CD4-positive, alpha-beta T cell treated with Interleukin-17A for 1 hour (primary cell): Measurements from ENCODE around the gene RAB29.
"Not testable (repeated sequence)": the region's sequence is repeated elsewhere in the genome, so short reads cannot be mapped to it uniquely, and the experiment has no call there.

Experiments used
- DNase-seq: peaks from one replicate; pipeline ENCODE4 v3.0.0-alpha.2; 2020

The RAB29 gene, protein sequence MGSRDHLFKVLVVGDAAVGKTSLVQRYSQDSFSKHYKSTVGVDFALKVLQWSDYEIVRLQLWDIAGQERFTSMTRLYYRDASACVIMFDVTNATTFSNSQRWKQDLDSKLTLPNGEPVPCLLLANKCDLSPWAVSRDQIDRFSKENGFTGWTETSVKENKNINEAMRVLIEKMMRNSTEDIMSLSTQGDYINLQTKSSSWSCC

DNA sequence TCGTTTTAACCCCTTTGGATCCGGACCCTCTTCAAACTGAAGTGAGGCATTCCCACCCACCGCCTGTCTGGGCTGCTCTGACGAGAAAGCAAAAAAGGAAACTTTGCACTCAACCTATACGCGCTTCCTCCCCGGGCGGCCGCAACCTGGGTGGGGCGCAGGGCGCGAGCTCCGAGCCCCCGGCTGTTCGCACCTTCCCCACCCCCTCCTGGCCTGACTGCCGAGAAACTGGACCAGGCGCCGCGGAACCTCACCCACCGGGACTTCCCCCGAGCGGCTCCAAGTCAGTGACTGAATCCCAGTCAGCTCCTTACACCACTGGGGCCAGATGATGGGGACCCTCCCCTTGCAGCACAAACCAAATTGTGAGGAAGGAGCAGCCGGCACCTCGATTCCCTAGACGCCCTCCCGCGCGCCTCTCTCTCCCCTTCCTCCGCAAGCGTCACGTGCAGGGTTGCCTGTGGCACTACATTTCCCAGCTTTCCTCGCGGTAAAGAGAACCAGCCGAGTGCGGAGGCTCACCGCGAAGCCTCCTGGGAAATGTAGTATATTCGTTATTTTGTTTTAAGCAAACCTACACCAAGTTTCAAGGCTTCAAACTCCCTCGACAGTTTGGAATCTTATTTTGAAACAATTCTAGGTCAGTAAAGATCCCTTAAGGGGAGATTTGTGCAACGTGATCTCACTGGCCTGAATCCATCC lies at the start of gene RAB29:
RAB29 (minus strand) TSS at position 468 of the 702 bp plus-strand sequence. CDS start 526 bp downstream, outside the sequence.
- DNase-seq: peak; percentile 92

DNA sequence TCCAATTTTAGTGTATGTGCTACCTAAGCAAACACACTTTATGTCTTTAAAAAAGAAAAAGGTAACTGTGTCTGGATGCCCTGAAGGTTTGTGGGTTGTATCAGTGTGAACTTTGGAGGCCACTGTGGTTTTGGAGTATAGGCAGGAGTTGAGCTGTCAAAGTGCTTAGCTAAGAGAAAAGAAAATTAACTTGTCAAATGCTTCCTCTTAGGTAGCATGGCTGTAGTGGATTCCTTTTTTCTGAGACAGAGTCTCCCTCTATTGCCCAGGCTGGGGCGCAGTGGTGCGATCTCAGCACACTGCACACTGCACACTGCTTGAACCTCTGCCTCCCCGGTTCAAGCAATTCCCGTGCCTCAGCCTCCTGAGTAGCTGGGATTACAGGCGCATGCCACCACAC lies 48.9 kb upstream of the RAB29 start:
- DNase-seq: no peak

DNA sequence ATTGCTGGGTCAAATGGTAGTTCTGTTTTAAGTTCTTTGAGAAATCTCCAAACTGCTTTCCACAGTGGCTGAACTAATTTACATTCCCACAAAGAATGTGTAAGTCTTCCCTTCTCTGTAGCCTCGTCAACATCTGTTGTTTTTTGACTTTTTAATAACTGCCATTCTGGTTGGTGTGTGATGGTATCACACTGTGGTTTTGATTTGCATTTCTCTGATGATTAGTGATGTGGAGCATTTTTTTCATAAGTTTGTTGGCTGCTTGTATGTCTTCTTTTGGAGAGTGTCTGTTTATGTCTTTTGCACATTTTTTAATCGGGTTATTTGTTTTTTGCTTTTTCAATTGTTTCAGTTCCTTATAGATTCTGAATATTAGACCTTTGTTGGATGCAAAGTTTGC lies 48.0 kb upstream of the RAB29 start:
- not testable (repeated sequence) for DNase-seq

DNA sequence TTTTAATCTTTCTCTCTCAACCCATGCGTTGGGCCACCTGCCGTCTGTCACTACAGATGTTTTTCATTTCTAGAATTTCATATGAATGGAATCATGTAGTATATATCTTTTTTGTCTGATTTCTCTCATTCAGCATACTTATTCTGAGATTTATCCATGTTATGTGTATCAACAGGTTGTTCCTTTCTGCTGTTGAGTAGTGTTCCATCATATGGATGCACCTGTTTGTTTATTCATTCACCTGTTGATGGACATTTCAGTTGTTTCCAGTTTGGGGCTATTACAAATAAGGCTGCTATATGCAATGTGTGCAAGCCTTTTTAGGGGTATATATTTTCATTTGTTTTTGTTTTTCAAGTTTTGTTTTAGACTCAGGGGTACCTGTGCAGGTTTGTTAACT lies 47.1 kb upstream of the RAB29 start:
- DNase-seq: no peak

DNA sequence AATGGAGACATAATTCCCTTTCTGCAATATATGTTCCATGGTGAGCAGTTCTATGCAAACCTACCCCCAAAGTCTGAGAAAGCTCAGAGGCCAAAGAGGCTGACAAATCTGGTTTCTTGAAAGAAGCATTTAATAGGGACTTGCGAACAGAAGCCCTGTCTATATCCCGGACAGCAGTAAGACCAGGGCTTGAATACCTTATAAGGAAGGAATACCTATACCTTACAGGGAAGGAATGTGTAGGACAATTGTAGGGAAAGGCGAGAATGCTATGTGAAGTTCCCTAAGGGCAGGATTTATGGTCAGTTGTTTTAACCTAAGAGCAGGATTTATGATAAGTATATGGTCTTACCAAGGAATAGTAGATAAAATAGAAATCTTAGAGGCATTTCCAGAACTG lies 42.7 kb upstream of the RAB29 start:
- DNase-seq: no peak

DNA sequence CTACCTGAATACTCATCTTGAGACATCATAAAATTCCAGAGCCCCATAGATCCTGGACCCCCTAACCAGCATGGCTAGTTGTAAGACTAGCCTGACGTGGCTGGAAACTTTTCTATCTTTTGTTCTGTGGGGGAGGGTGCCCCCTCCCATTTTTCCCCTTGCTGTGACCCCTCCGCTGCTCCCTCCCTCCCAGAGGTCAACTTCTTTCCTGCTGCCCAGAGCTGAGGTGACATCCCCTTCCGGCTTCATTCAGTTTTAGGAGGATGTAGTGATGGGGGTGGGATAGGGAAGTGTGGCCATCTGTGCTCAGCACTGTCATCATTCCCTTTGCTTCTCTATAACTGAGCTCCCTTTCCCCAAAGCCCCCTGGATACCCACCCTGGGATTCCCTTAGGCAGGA lies 42.1 kb upstream of the RAB29 start:
- DNase-seq: no peak

DNA sequence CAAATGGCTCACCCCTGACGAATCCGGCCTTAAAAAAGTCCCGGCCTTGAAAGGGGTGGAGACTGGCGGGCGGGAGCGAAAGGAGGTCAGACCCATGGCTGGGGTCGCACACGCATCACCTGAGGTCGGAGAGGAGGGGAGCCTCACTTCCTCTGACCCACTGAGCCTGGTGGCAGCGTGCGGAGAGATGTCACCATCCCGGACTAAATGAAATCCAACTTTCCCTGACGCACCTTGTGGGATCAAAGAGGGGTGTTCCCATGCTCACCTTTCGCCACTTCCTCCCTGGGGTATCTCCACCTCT lies 38.4 kb upstream of the RAB29 start:
- DNase-seq: peak; percentile 46

DNA sequence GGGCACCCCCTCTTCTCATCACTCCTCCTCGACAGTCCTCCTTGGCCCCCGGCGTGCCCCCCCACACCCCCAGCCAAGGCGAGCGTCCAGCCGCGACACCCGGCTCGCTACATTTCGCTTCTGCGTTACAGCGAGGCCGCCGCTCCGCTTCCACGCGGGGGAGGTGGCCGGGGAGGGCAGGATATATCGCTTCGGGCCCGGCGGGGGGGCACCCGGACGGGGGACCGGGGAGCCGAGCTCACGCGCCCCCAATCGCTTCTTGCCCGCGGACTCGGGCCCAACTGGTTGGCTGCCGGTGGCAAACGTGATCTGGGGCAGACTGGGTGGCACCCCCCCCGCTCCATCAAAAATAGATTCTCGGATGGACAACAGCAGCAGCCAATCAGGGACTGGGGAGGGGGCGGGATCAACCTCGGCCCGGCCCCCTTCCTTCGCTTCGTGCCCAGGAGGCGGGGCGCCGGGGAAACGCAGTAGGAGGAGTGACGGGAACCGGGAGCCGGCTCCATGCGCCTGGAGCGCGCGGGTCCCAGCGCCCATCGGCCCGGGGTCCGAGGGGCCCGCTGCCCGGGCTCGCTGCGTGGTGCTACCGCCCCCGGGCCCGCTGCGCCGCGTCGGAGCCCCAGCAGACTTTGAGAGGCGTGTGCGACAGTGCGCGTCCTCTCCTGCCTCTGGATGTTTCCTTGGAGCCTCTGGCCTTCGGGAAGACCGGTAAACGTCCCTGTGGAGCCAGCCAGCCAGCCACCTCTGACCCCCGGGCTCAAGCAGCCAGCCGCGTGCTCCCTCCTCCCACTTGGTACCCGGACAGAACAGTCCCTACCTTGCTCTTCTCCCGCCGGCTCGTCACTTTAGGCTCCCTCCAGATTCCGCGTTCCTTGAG lies 37.8 kb upstream of the RAB29 start, which contains the start of gene SLC41A1:
SLC41A1 (minus strand) TSS at position 321 of the 877 bp plus-strand sequence. CDS start 2,757 bp downstream, outside the sequence.
- DNase-seq: peak; percentile 97

DNA sequence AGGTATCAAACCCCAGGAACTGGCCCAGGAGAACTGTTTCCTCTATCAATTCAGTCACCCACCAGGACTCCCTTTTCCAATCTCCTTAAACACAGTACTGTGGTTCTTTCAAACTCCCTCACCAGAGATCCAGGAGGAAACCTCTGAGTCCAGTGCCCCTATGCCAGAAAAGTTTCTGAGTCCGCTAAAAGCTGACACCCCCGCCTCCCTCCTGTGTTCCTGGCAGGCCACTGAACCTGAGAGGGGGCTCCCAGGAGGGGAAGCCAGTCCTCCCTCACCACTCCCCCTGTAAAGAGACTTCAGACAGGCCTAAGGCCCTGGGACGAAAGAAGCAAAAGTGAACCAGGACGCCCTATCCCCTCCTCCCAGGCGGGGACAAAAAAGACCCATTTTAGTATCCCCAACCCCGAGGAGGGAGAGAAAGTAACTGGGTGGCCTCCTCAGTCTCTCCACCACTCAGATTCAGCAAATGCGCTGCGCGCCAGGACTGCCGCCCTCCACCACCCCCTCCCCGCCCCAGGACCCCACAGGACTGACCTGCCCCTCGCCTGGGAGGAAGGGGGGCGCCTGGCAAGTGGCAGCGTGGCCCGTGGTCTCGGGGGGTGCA lies 37.1 kb upstream of the RAB29 start:
- no peak for DNase-seq

DNA sequence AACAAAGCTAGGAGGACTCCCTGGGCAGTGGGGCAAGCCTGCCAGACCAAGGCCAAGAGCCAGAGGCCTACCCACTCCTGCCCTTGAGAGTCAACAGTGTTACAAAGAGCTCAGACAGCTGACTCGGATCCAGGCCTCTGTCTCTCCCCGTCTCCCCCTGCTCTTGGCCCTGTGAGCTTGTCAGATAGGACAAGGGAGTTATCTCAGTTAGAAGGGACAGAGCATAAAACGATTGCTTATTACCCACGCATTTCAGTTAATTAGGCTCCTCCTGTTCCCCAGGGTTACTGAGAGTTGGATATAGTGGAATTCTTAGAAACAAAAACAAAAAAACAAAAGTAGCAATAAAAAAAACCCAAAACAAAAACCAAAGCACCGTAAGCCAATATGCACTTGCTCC lies 36.4 kb upstream of the RAB29 start:
- no peak for DNase-seq

DNA sequence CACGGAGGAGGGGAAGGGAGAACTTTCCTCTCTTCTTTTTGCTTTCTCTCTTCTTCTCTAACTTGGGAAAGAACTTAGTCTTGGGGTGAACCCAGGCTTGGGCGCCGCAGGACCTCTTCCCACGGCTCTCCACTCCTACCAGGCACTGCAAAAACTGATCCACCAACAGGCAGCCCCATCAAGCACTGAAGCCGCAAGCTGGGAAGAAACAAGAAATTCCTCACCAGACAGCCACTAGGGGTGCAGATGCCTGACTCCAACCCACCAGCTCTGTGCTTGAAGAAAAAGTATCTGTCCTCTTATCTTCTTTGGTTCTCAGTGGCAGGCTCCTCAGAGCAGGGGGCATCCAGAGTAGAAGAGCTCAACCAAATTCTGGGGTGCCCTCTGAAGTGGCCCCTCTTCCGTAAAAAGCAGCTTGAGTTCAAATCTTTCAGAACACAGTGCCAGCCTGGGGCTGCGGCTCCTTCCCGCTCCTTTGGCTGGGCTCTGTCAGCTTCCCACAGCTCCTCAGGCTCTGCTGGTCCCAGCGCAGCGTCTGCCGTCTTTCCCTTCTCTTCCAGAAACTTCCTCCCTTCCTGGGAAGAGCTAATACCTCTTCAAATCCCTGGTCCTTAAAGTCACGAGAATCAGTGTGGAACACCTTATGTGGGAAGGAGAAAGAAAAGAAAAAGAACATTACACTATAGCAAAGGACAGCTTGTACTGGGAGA lies 35.3 kb upstream of the RAB29 start:
- DNase-seq: no peak

DNA sequence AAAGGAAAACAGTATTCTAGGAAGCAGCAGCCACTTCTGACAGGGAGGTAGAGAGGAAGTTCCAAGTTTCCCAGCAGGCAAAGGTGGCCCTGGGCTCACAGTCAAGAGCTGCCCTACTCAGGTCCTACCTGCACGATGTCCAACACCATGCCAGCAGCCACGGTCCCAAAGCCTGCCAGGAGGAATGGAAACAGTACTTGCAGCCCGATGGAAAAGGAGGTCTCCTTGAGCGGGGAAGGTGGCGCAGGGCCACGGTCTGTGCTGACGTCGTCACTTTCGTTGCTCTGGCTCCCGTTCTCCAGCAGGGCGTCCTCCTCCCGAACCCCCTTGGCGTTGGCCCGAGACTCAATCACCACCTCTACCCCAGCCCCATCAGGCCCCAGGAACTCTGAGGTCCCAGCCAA lies 34.7 kb upstream of the RAB29 start:
- DNase-seq: no peak

DNA sequence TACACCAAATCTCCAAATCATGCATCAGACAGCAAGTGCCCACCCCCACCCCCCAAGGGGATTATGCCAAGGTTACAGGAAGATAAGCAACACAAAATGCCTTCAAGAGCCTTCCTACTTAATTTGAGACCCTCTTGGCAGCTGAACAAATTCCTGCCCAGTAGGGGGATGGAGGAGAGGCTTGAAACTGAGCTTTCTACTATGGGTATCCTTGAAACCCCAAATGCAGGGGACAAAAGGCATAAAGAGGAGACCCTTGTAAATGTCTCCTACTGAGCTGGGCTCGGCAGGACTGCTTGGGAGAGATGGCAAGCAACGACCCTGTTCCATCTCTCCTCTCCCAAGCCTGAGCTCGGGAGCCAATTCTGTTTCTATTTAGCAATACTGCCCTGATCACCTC lies 34.2 kb upstream of the RAB29 start:
- DNase-seq: no peak

DNA sequence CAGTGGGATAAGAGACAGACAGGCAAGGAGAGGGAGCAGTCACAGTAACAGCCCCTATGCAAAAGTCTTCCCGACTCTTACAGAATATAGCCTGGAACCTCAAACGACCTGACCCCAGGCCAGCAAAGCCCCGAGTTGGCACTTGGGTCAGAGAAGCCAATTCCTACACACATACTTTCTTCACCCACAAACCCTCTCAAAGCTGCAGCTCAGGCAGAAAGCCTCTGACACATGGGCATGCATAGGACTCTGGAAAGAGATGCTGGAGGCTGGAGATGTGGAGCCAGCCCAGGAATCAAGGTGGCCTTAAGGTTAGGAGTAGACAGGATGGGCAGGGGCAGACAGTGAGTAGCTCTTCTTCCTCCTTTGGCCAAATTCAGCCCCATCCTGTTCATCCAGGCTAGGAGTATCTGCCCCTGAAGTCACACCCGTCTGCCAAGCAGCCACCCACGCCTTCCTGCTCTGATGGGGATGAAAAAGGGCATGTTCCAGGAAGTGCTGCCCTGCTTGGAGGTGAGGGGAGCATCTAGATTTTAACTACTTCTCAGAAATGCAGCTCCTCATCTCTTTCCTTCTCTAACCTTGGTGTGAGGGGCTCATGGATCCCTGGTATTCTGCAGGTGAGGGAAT lies 29.9 kb upstream of the RAB29 start:
- peak; percentile 30 for DNase-seq

DNA sequence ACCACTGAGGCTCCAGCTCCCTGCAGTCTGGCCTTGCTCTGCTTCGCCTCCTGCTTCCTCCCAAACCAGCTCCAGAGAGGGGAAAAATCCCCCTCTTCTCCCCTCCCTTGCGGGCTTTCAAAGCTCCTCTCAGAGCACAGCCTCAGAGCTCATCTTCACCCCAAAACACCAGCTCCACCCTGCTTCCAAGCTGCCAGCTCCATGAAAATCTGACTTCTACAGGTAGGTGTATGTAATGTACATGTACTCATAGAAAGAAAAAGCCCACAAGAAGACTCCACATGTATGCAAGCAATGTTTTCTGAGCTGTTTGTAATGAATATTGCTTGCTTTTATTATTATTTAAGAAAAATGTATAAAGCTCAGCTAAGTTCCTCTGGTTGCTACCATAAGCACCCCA lies 29.3 kb upstream of the RAB29 start:
- no peak for DNase-seq

DNA sequence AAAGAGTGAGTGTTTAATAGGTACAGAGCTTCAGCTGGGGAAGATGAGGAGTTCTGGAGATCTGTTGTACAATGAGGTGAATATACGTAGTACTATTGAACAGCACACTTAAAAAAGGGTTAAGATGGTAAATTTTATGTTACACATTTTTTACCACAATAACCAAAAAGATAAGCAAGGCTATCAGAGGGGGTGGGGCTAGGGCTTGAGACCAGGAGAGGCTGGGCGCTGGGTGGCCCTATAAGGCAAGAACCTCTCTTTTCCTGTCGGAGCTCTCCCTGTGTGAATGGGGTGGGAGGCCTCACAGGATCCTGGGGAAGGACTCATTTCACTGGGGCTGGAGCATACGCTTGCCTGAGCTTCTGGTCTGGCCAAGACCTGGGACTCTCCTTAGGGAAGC lies 28.7 kb upstream of the RAB29 start:
- no peak for DNase-seq

DNA sequence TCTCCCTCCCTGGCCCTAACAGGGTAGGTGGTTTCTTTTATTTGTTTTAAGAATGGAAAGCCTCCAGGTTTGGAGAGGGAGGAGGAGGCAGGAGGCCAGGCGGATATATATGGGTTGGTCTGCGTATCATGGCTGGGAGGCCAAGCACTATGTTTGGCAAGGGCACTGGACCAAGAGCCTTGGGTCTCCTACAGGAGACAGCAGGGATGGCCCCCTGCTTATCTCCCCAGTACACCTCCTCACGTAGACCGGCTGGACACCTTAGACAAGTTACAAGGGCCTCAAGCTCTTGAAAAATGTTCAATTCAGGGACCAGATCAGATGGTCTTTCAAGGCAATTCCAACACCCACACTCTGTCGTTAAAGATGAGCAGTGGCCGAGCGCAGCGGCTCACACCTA lies 26.8 kb upstream of the RAB29 start:
- no peak for DNase-seq

DNA sequence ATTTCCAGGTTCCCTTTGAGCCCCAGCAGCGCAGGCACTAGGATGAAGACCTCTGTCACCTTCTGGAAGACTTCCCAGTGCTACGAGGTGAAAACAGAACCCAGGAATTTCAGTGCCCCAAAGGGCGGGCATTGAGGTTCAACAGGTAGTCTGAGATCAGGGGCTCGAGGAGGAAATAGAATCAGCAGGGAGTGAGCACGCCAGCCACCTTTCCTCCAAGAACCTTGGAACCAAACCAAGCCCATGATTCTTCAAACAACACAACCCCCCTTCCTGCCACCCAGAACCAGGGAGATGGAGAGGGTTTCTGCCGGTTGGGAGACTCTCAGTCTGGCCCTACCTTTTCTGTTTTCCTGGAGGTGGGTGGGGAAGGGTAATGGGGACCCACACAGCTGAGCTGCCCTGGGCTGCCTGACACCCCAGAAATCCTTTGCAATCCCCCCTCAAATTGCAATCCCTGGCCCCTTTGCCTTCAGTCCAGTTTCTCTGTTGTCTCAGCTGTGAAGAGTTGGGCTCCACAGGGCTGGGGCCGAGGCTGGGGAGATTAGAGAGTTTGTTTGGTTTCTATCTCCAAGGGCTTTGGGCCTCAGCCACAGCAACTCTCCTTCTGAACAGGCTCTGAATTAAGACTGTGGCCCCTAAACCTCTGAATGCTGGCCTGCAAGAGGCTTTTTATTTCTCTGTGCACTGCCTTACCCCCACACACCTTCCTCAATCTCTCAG lies 25.9 kb upstream of the RAB29 start:
- no peak for DNase-seq

DNA sequence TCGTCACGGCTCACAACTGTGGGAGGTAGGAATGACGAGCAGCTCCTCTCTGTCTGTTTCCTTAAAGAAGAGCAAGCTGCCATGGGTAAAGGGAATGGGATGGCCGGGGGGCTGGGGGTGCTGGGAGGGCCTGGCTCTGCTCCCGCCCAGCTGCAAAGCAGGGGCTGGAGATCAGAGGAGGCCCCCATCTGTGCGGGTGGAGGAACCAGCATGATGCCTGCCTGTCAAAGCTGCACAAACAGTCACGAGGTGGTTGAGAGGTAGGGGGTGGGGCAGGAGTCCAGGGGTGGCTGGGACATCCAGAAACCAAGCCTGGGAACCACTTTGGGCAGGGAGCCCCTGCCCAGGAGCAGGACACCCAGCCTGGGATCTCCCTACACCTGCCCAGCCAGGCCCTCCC lies 25.1 kb upstream of the RAB29 start:
- no peak for DNase-seq

DNA sequence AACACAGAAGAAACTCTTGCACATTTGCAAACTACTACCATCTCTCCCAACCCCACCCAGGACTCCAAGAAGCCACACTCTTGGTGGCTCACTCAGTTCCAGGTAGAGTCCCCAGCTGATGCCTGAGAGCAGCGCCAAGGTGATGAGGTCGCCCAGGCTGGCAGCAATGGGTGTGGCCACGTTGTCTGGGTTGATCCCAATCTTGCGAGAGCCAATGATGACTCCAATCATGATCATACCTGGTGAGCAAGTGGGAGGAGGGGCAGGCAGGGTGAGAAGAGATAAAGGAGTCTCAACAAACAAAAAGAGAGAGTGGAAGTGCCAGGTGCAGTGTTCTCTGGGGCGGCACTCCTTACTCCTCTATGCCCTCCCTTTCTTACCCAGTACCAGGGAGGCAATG lies 23.3 kb upstream of the RAB29 start:
- DNase-seq: no peak

DNA sequence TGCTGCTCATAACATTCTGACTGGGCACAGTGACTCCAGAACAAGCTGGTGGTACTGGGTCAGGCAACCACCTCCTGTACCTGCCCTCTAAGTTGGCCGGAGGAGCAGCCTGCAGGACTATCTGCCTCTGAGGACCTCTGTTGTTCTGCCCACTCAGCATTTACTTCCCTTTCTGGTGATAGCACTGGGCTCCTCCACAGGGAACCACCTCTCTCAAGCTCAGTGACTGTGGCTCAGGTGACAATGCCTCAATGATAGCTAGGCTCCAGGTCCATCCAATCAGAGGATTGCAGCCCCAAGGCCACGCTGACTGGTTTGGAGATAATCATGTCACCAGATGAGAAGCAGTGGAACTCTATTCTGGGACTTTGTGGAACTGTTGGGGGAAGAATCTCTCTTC lies 21.9 kb upstream of the RAB29 start:
- no peak for DNase-seq
